ENCODE data around the gene DKK1. TPM values are rescaled to one million over a fixed set of nuclear protein-coding genes. Genes with fewer than 3 reads are reported as not detected.

The DKK1 gene
- 455 to 578 TPM (median 478 TPM) in 5 replicates for total RNA-seq (2022; extraction: Qiagen RNA extraction)

GRCh38 chr10:52313933-52314821 is at the start of gene DKK1:
TSS of gene DKK1 (plus strand) at chr10:52314281. CDS start at chr10:52314435, 154 bp downstream.

